GM19468 (cell line): ENCODE measurements around the gene NEURL1.
"Not testable (repeated sequence)": the region's sequence is repeated elsewhere in the genome, so short reads cannot be mapped to it uniquely, and the experiment has no call there.

Experiments
- ATAC-seq: cut with Tn5 transposase; IDR thresholded peaks from one replicate; pipeline ENCODE4 v1.9.1; 2021; ENCODE audit warnings: mild to moderate bottlenecking, moderate library complexity, moderate number of reproducible peaks; ENCODE audit not compliant: unreplicated experiment; ENCODE audit errors: extremely low read depth

Gene NEURL1

DNA sequence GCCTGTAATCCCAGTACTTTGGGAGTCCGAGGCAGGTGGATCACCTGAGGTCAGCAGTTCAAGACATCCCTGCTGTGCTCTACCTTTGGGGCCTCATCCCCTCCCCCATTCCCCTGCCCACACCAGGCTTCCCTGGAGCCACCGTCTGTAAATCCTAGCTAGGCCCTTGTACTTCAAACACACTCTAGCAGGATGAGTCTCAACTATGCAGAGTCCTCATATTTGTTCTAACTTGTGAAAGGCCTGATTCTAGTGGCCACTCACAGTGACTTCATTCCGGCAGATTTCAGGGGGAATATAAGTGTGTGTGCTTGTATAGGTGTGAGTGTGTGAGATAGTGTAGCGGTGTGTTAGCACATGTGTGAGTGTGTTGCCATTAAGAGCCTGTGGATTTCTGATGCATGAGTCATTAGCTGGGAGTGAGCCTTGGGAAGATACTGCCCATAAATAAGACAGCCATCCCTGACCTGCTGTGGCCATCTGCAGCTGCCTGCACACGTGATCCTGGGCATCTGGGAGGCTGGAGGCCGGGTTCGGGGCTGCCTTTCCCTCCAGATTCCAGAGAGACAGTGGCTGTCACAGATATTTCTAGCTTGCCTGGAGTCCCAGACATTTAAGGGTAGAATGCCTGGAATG, 1.7 kb upstream of the NEURL1 start:
- ATAC-seq = no peak

- no peak for ATAC-seq
Measured at GRCh38 chr10:103492655-103493261, 747 bp upstream of the NEURL1 start.

GRCh38 chr10:103493916-103494877, 692 bp downstream of the NEURL1 start:
- ATAC-seq = no peak

DNA sequence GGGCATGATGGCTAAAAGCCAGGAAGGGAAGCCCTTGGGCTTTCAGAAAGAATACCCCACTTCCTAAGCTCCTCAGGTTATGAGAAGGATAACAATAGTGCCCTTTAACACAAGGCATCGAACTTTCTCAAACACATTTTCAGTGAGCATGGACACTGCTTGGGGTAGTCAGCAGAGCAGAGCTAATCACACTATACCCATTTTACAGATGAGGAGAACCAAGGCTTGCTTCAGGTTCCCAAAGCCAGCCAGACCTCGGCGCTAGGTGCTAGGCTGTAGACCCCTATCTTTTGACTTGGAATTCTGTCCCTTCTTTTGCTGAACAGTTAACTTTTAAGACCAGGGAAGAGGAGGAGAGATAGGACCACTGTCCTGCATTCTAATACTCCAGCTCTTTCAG, 1.8 kb downstream of the NEURL1 start:
- no peak for ATAC-seq

DNA sequence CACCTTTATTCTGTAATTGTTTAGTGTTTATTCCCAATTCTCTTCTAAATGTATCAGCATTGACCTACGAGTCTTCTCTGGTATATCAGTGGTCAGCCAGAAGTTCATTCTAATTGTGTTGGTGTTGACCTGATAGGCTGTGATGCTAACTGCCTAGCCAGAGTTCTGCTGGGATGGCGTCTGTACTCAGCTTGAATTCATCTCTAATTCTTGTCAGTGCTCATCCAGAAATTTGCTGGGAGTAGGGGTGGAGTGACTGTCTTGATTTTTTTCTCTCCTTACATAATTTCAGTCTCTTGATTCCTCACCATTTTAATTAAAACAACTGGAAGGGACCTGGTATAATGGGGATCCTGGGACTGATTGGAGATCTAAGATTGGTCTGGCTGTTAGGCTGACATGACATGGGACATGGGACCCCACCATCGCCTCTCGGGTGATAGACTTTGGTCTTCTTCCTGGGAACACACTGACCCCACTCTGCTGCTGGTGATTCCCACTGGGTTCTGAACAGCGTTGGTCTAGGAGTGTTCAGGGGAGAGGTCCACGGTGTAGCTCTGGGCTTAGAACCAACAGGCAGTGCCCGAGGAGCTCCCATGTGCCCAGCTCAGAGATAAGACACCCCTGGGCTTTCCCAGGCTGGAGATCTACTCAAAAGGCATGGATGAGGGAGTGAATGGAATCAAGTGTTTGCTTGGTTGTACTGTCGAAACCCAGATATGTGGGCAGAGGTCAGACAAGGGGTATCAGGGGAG, 3.8 kb downstream of the NEURL1 start:
- no peak for ATAC-seq

GRCh38 chr10:103498936-103499638, 5.6 kb downstream of the NEURL1 start:
- no peak for ATAC-seq

- ATAC-seq = no peak
Measured at GRCh38 chr10:103499881-103500280, 6.4 kb downstream of the NEURL1 start.

GRCh38 chr10:103500481-103500880, 7.0 kb downstream of the NEURL1 start:
- ATAC-seq = no peak

- ATAC-seq = no peak
Measured at GRCh38 chr10:103501186-103501585, 7.7 kb downstream of the NEURL1 start.

DNA sequence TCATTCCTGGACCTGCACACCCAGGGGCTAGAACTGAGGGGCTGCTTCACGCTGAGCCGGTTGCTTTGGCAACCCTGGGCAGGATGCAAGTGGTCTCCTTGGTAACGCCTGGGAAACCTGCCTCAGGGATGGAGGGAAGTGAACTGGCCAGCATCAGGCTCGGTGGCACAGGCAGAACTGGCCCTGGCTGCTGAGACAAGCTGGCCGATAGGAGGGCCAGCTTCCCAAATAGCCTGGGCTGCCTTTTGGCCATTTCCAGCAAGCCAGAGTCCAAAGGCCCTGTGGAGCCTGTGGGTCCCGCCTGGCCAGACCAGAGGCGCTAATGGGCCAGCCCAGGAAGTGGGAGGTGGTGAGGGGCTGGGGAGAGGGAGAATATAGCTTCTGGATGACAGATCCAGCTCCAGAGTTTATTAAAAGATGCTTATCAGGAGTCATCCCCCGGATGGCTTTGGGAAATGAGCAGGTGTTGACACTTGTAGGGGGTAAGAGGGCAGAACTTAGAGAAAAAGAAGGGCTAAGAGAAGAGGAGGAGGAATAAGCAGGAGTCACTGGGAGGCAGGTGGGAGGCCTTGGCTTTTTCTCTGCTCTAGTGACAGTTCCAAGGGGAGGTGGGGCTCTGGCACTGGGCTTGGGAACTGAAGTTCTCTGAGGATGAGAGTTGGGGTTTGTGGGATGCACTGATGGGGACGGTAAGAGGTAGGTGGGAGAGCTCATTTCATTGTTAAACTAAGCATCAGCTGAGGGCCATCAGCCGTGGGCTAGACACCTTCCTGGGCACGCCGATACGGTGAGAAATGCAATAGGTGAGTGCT, 9.6 kb downstream of the NEURL1 start:
- ATAC-seq = no peak

DNA sequence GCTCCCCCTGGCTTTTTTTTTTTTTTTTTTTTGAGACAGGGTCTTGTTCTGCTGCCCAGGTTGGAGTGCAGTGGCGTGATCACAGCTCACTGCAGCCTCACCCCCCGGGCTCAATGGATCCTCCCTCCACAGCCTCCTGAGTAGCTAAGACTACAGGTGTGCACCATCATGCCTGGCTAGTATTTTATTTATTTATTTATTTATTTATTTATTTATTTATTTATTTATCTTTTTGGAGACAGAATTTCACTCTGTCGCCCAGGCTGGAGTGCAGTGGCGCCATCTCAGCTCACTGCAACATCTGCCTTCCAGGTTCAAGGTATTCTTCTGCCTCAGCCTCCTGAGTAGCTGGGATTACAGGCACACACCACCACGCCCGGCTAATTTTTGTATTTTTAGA, 10.3 kb downstream of the NEURL1 start:
- ATAC-seq = not testable (repeated sequence)

- ATAC-seq = no peak
Measured at GRCh38 chr10:103504181-103504783, 10.8 kb downstream of the NEURL1 start.

- no peak for ATAC-seq
Measured at GRCh38 chr10:103506061-103506460, 12.6 kb downstream of the NEURL1 start.

- no peak for ATAC-seq
Measured at GRCh38 chr10:103507235-103508191, 14.0 kb downstream of the NEURL1 start.

GRCh38 chr10:103510046-103510685, 16.7 kb downstream of the NEURL1 start:
- ATAC-seq = no peak

- ATAC-seq = no peak
Measured at GRCh38 chr10:103510791-103511752, 17.6 kb downstream of the NEURL1 start.
